Stimulated activated naive CD4-positive, alpha-beta T cell treated with Interleukin-2 at 50 U/mL for 16 hours (primary cell): ENCODE data around the gene KCNJ16.

Source experiments
- DNase-seq: peaks from one replicate; lab custom pipeline; 2025; lab: John Stamatoyannopoulos, UW

Gene KCNJ16

GRCh38 chr17:70169709-70170597, 94.9 kb downstream of the KCNJ16 start:
- no peak for DNase-seq

- DNase-seq, result no peak
Observed at GRCh38 chr17:70171159-70171558, 96.1 kb downstream of the KCNJ16 start.

- DNase-seq, result no peak
Observed at GRCh38 chr17:70172449-70172848, 97.4 kb downstream of the KCNJ16 start.

GRCh38 chr17:70172923-70173322, 97.9 kb downstream of the KCNJ16 start:
- no peak for DNase-seq

GRCh38 chr17:70173681-70174080, 98.7 kb downstream of the KCNJ16 start:
- no peak for DNase-seq

- no peak for DNase-seq
Observed at GRCh38 chr17:70181376-70181775, 106.4 kb downstream of the KCNJ16 start.

- DNase-seq, result no peak
Observed at GRCh38 chr17:70181866-70182265, 106.8 kb downstream of the KCNJ16 start.

GRCh38 chr17:70183508-70183907, 108.5 kb downstream of the KCNJ16 start:
- DNase-seq, result no peak

- DNase-seq, result no peak
Observed at GRCh38 chr17:70184207-70184606, 109.2 kb downstream of the KCNJ16 start.

- DNase-seq, result no peak
Observed at GRCh38 chr17:70184770-70185169, 109.7 kb downstream of the KCNJ16 start.
